CD8-positive, alpha-beta memory T cell (primary cell): ENCODE data around the gene INIP. TPM values are rescaled to one million over a fixed set of nuclear protein-coding genes. Genes with fewer than 3 reads are reported as not detected.
A peak's percentile ranks its signal among the peaks of the same experiment; 100 is the strongest.

Experiments
- CTCF ChIA-PET: fragments of 350-600 bp; sonication (Branson Sonifier 250); formaldehyde crosslinking; loops from one replicate; lab custom pipeline; 2021; ENCODE audit warnings: antibody characterized with exemption; lab: Charles Lee
- POLR2A ChIA-PET: fragments of 350-600 bp; sonication (Branson Sonifier 250); formaldehyde crosslinking; loops from one replicate; lab custom pipeline; 2021; ENCODE audit warnings: antibody characterized with exemption; lab: Charles Lee
- DNase-seq, 5 donors: peaks; one replicate each; pipeline versions ENCODE4 v3.0.0 to v3.0.0-alpha.2; 2020 to 2022; ENCODE audit warnings: mixed read lengths in 1 of 5
- H3K27ac ChIP-seq: one replicate; pipeline ENCODE4 v1.7.0; 2013; ENCODE audit warnings: low read depth, mild to moderate bottlenecking, low read length, moderate library complexity
- H3K27me3 ChIP-seq: 2 replicates; pipeline ENCODE4 v1.7.0; 2013; ENCODE audit warnings: low read length, mild to moderate bottlenecking; ENCODE audit not compliant: insufficient read depth, poor library complexity, severe bottlenecking
- H3K36me3 ChIP-seq: 2 replicates; pipeline ENCODE4 v1.7.0; 2013; ENCODE audit warnings: mild to moderate bottlenecking, low read length, moderate library complexity; ENCODE audit not compliant: insufficient read depth
- H3K4me1 ChIP-seq: 2 replicates; pipeline ENCODE4 v1.7.0; 2013; ENCODE audit warnings: mild to moderate bottlenecking, low read length, moderate library complexity; ENCODE audit not compliant: insufficient read depth
- H3K4me3 ChIP-seq: 2 replicates; pipeline ENCODE4 v1.7.0; 2013; ENCODE audit warnings: mild to moderate bottlenecking, low read length
- H3K9me3 ChIP-seq: 2 replicates; pipeline ENCODE4 v1.7.0; 2013; ENCODE audit warnings: mild to moderate bottlenecking, low read length
- H3K27ac Mint-ChIP-seq, 8 donors: one replicate each; pipeline ENCODE4 v1.8.0; 2020 to 2021; ENCODE audit warnings: mixed read lengths in 8 of 8, mild to moderate bottlenecking in 6 of 8, inconsistent platforms in 3 of 8, moderate library complexity in 3 of 8
- H3K27me3 Mint-ChIP-seq, 2 donors: one replicate each; pipeline ENCODE4 v1.8.0; 2020 to 2021; ENCODE audit warnings: mixed read lengths in 2 of 2, mild to moderate bottlenecking in 1 of 2, moderate library complexity in 1 of 2
- H3K36me3 Mint-ChIP-seq, 3 donors: one replicate each; pipeline ENCODE4 v1.8.0; 2020 to 2021; ENCODE audit warnings: mixed read lengths in 3 of 3, inconsistent platforms in 1 of 3, mild to moderate bottlenecking in 1 of 3
- H3K4me1 Mint-ChIP-seq, 3 donors: one replicate each; pipeline ENCODE4 v1.8.0; 2020 to 2021; ENCODE audit warnings: mixed read lengths in 3 of 3, inconsistent platforms in 1 of 3, mild to moderate bottlenecking in 1 of 3
- H3K4me3 Mint-ChIP-seq, 7 donors: one replicate each; pipeline ENCODE4 v1.8.0; 2020 to 2021; ENCODE audit warnings: mixed read lengths in 7 of 7, mild to moderate bottlenecking in 6 of 7, moderate library complexity in 4 of 7, inconsistent platforms in 2 of 7
- H3K9me3 Mint-ChIP-seq, 5 donors: one replicate each; pipeline ENCODE4 v1.8.0; 2020 to 2022; ENCODE audit warnings: mixed read lengths in 5 of 5, mild to moderate bottlenecking in 3 of 5, moderate library complexity in 2 of 5, inconsistent platforms in 1 of 5
- polyA plus RNA-seq: library from polyadenylated mRNA; unstranded; fragments of 300-500 nt; fragmentation: Illumina TruSeq; gene quantifications from one replicate; pipeline ENCODE4 v1.2.3, GENCODE V29; 2021
- total RNA-seq, 2 experiments: library from RNA; stranded (reverse); gene quantifications; one replicate each; pipeline ENCODE4 v1.2.3, GENCODE V29; 2021

INIP gene
- total and polyA plus RNA-seq, 3 experiments from 2014 or later = 40.2 to 47.9 (median 44.9) TPM

- H3K27ac Mint-ChIP-seq = peak overlapping the region in 2 of 8 donors; percentile 25 to 49
- CTCF ChIA-PET = interaction anchor here (1.8 kb wide), 1 partner anchor 9 kb away, joined by 5 read pairs; no protein-coding TSS in a partner anchor
Observed at GRCh38 chr9:112712678-112713077, 5.2 kb downstream of the INIP start.

GRCh38 chr9:112711050-112711689 is 6.7 kb downstream of the INIP start:
- Mint-ChIP-seq H3K27me3 (no peaks in the 10 kb centered on the region), H3K4me3 (no peak overlapping the region), H3K9me3 (no peaks in the 10 kb centered on the region), H3K4me1 (peaks cover 31 to 57% (median 53%) of the 10 kb centered on the region in 3 donors), H3K27ac (no peak overlapping the region), H3K36me3 (peaks cover 8 to 53% (median 9%) of the 10 kb centered on the region in 3 donors)
- Histone ChIP-seq H3K9me3 (no peaks in the 10 kb centered on the region), H3K27me3 (no peaks in the 10 kb centered on the region), H3K36me3 (no peaks in the 10 kb centered on the region), H3K4me1 (peaks cover 1% of the 10 kb centered on the region), H3K27ac (no peak overlapping the region), H3K4me3 (no peak overlapping the region)
- ChIA-PET CTCF (interaction anchor here (1.8 kb wide), 1 partner anchor 10 kb away, joined by 5 read pairs; no protein-coding TSS in a partner anchor), POLR2A (no interaction called here)
- DNase-seq = no peak

More at GRCh38 chr9:112712678-112713077, 5.2 kb downstream of the INIP start:
- H3K27me3 ChIP-seq = no peaks in the 10 kb centered on the region
- no peaks in the 10 kb centered on the region for H3K9me3 ChIP-seq
- no peaks in the 10 kb centered on the region for H3K9me3 Mint-ChIP-seq
- H3K36me3 ChIP-seq = no peaks in the 10 kb centered on the region
- DNase-seq = no peak
- H3K4me3 ChIP-seq = no peak overlapping the region
- H3K36me3 Mint-ChIP-seq = peaks cover 8 to 55% (median 9%) of the 10 kb centered on the region in 3 donors
- H3K27ac ChIP-seq = no peak overlapping the region
- peaks cover 13% of the 10 kb centered on the region for H3K4me1 ChIP-seq
- H3K4me1 Mint-ChIP-seq = peaks cover 39 to 71% (median 58%) of the 10 kb centered on the region in 3 donors
- peak overlapping the region in 1 of 7 donors; percentile 12 for H3K4me3 Mint-ChIP-seq
- H3K27me3 Mint-ChIP-seq = no peaks in the 10 kb centered on the region
- POLR2A ChIA-PET = interaction anchor here (0.6 kb wide), 1 partner anchor 25 kb away, joined by 6 read pairs; no protein-coding TSS in a partner anchor

- Histone ChIP-seq H3K4me3 (no peak overlapping the region), H3K4me1 (no peaks in the 10 kb centered on the region), H3K27ac (no peak overlapping the region), H3K9me3 (no peaks in the 10 kb centered on the region), H3K27me3 (no peaks in the 10 kb centered on the region), H3K36me3 (no peaks in the 10 kb centered on the region)
- CTCF ChIA-PET = no interaction called here
- no peaks in the 10 kb centered on the region for H3K27me3 Mint-ChIP-seq
- POLR2A ChIA-PET = no interaction called here
- peaks cover 23 to 50% (median 44%) of the 10 kb centered on the region in 3 donors for H3K4me1 Mint-ChIP-seq
- no peak overlapping the region for H3K27ac Mint-ChIP-seq
- DNase-seq = no peak
- no peak overlapping the region for H3K4me3 Mint-ChIP-seq
- H3K9me3 Mint-ChIP-seq = no peaks in the 10 kb centered on the region
- H3K36me3 Mint-ChIP-seq = peaks cover 0 to 59% (median 9%) of the 10 kb centered on the region in 3 donors
Observed at GRCh38 chr9:112705768-112706427, 12.0 kb downstream of the INIP start.

- CTCF ChIA-PET = interaction anchor here (1.6 kb wide), 1 partner anchor 13 kb away, joined by 3 read pairs; no protein-coding TSS in a partner anchor
- no peak for DNase-seq
- no peaks in the 10 kb centered on the region for H3K27me3 ChIP-seq
- Mint-ChIP-seq H3K36me3 (peaks cover 0 to 54% (median 8%) of the 10 kb centered on the region in 3 donors), H3K27me3 (no peaks in the 10 kb centered on the region), H3K4me3 (no peak overlapping the region), H3K9me3 (no peaks in the 10 kb centered on the region), H3K27ac (peak overlapping the region in 2 of 8 donors; percentile 20 to 72), H3K4me1 (peaks cover 29 to 52% (median 44%) of the 10 kb centered on the region in 3 donors)
- POLR2A ChIA-PET = no interaction called here
- no peak overlapping the region for H3K4me3 ChIP-seq
- peaks cover 4% of the 10 kb centered on the region for H3K4me1 ChIP-seq
- H3K36me3 ChIP-seq = no peaks in the 10 kb centered on the region
- H3K9me3 ChIP-seq = no peaks in the 10 kb centered on the region
- no peak overlapping the region for H3K27ac ChIP-seq
Observed at GRCh38 chr9:112703304-112703703, 14.6 kb downstream of the INIP start.

- Mint-ChIP-seq H3K4me3 (no peak overlapping the region), H3K27me3 (no peaks in the 10 kb centered on the region)
- POLR2A ChIA-PET = no interaction called here
Observed at GRCh38 chr9:112700085-112700484, 17.8 kb downstream of the INIP start.

GRCh38 chr9:112699230-112699629 is 18.7 kb downstream of the INIP start:
- peaks cover 4% of the 10 kb centered on the region for H3K4me1 ChIP-seq
- H3K27ac ChIP-seq = no peak overlapping the region
- peaks cover 16 to 43% (median 34%) of the 10 kb centered on the region in 3 donors for H3K4me1 Mint-ChIP-seq
- ChIA-PET POLR2A (no interaction called here), CTCF (no interaction called here)
- H3K9me3 Mint-ChIP-seq = no peaks in the 10 kb centered on the region
- peaks cover 0 to 65% (median 15%) of the 10 kb centered on the region in 3 donors for H3K36me3 Mint-ChIP-seq
- peak in 2 of 5 donors; percentile 6 to 15 for DNase-seq
- H3K27me3 Mint-ChIP-seq = no peaks in the 10 kb centered on the region
- H3K4me3 Mint-ChIP-seq = peak overlapping the region in 2 of 7 donors; percentile 15 to 27
- peak overlapping the region in 1 of 8 donors; percentile 51 for H3K27ac Mint-ChIP-seq
- H3K9me3 ChIP-seq = no peaks in the 10 kb centered on the region
- no peak overlapping the region for H3K4me3 ChIP-seq
- no peaks in the 10 kb centered on the region for H3K36me3 ChIP-seq
- no peaks in the 10 kb centered on the region for H3K27me3 ChIP-seq

More at GRCh38 chr9:112700085-112700484, 17.8 kb downstream of the INIP start:
- Mint-ChIP-seq H3K9me3 (no peaks in the 10 kb centered on the region), H3K36me3 (peaks cover 0 to 62% (median 15%) of the 10 kb centered on the region in 3 donors), H3K4me1 (peaks cover 16 to 46% (median 34%) of the 10 kb centered on the region in 3 donors), H3K27ac (no peak overlapping the region)
- H3K27me3 ChIP-seq = no peaks in the 10 kb centered on the region
- peaks cover 4% of the 10 kb centered on the region for H3K4me1 ChIP-seq
- H3K36me3 ChIP-seq = no peaks in the 10 kb centered on the region
- no peak overlapping the region for H3K4me3 ChIP-seq
- no peak for DNase-seq
- CTCF ChIA-PET = no interaction called here
- no peak overlapping the region for H3K27ac ChIP-seq
- no peaks in the 10 kb centered on the region for H3K9me3 ChIP-seq

GRCh38 chr9:112696461-112696860 is 21.5 kb downstream of the INIP start:
- Histone ChIP-seq H3K27me3 (no peaks in the 10 kb centered on the region), H3K9me3 (no peaks in the 10 kb centered on the region), H3K27ac (no peak overlapping the region), H3K4me1 (peaks cover 4% of the 10 kb centered on the region), H3K4me3 (no peak overlapping the region), H3K36me3 (peaks cover 7% of the 10 kb centered on the region)
- DNase-seq = no peak
- Mint-ChIP-seq H3K4me1 (peaks cover 13 to 31% (median 24%) of the 10 kb centered on the region in 3 donors), H3K4me3 (no peak overlapping the region), H3K9me3 (no peaks in the 10 kb centered on the region), H3K27me3 (no peaks in the 10 kb centered on the region), H3K27ac (no peak overlapping the region), H3K36me3 (peaks cover 5 to 67% (median 19%) of the 10 kb centered on the region in 3 donors)
- ChIA-PET POLR2A (no interaction called here), CTCF (no interaction called here)
